Gastroesophageal sphincter (tissue), 4 donors: ENCODE data around the gene VSIG10. TPM values are rescaled to one million over a fixed set of nuclear protein-coding genes. Genes with fewer than 3 reads are reported as not detected.

Experiments
- ATAC-seq: fragments of 150-250 bp; one replicate; pipeline ENCODE4 v1.9.1; 2016; ENCODE audit warnings: mild to moderate bottlenecking, moderate library complexity
- H3K27ac ChIP-seq, 4 donors: fragments of 200-600 bp; sonication (generic) in 3 of 4; 1 replicate in 3 of 4; 2 replicates in 1 of 4; pipeline ENCODE4 v1.5.1; 2016 to 2019
- H3K27me3 ChIP-seq: fragments of 200-600 bp; sonication (generic); one replicate; pipeline ENCODE4 v1.5.1; 2019
- H3K36me3 ChIP-seq, 2 donors: fragments of 200-600 bp; sonication (generic); one replicate each; pipeline ENCODE4 v1.5.1; 2019; ENCODE audit warnings: control low read depth in 1 of 2
- H3K4me1 ChIP-seq, 3 donors: fragments of 200-600 bp; sonication (generic); 1 replicate in 2 of 3; 2 replicates in 1 of 3; pipeline ENCODE4 v1.5.1; 2016 to 2019; ENCODE audit warnings: control low read depth in 2 of 3
- H3K4me3 ChIP-seq, 2 donors: fragments of 200-600 bp; sonication (generic); one replicate each; pipeline ENCODE4 v1.5.1; 2019; ENCODE audit warnings: mild to moderate bottlenecking in 1 of 2, moderate library complexity in 1 of 2
- H3K9me3 ChIP-seq, 3 donors: fragments of 200-600 bp; sonication (generic); one replicate each; pipeline ENCODE4 v1.5.1; 2017 to 2019; ENCODE audit warnings: control low read depth in 2 of 3
- CTCF ChIP-seq, 4 experiments: fragments of 200-600 bp in 2 of 4; fragments of 450-650 bp in 2 of 4; sonication (generic) in 1 of 4; IDR thresholded peaks; one replicate each; pipeline ENCODE4 v1.5.1; 2017 to 2019; ENCODE audit warnings: antibody characterized with exemption in 4 of 4, mild to moderate bottlenecking in 2 of 4, moderate library complexity in 2 of 4
- EP300 ChIP-seq: sonication (generic); formaldehyde crosslinking; IDR thresholded peaks from one replicate; pipeline ENCODE4 v1.6.1; 2017; ENCODE audit warnings: antibody characterized with exemption, mild to moderate bottlenecking
- POLR2A ChIP-seq, 2 donors: fragments of 450-650 bp; IDR thresholded peaks; one replicate each; pipeline ENCODE4 v1.6.1; 2017; ENCODE audit warnings: antibody characterized with exemption in 2 of 2, mild to moderate bottlenecking in 2 of 2, moderate library complexity in 1 of 2
- POLR2AphosphoS5 ChIP-seq: sonication (generic); formaldehyde crosslinking; IDR thresholded peaks from one replicate; pipeline ENCODE4 v1.6.1; 2017; ENCODE audit warnings: antibody characterized with exemption
- WGBS, 2 donors: methylation state at CpG; one replicate each; pipeline ENCODE4 v1.1.5; 2018; ENCODE audit warnings: low coverage in 1 of 2; 5-methylcytosine and 5-hydroxymethylcytosine counted together
- total RNA-seq, 4 donors: library from RNA; depleted of rRNA; stranded (reverse); fragments of >200 nt; gene quantifications; one replicate each; pipeline ENCODE4 v1.1.0, GENCODE V29; 2016

Gene VSIG10
- 10 to 100 TPM; 14.7 to 24.6 (median 17.6) TPM for total RNA-seq

- no peaks in the 10 kb centered on the region for H3K27me3 ChIP-seq
- H3K27ac ChIP-seq = peak within 1 kb of the TSS; percentile 20 to 85 (median 77)
- no peaks in the 10 kb centered on the region for H3K36me3 ChIP-seq
- H3K4me3 ChIP-seq = peak within 1 kb of the TSS; percentile 61 to 64
- no CpG with 5 or more reads among the region's 75 CpGs for WGBS, 2 donors
- peak; percentile 97 for ATAC-seq
- H3K9me3 ChIP-seq = no peaks in the 10 kb centered on the region
- peaks cover 0 to 18% (median 0%) of the 10 kb centered on the region in 3 donors for H3K4me1 ChIP-seq
- TF ChIP-seq POLR2AphosphoS5 (peak; percentile 5), CTCF (IDR thresholded peaks at IDR 0.05) (peak in 1 of 4 experiments; percentile 2), EP300 (no peak), POLR2A (IDR thresholded peaks at IDR 0.05) (peak; percentile 53 to 67)
Observed at GRCh38 chr12:118103601-118104382, at the start of gene VSIG10. Gene VSIG10 (minus strand): TSS chr12:118104011. CDS start chr12:118103671, 340 bp downstream.

GRCh38 chr12:118151755-118152154 lies 47.9 kb upstream of the VSIG10 start:
- Histone ChIP-seq H3K9me3 (no peaks in the 10 kb centered on the region), H3K27ac (no peak overlapping the region), H3K4me1 (peaks cover 0 to 8% (median 0%) of the 10 kb centered on the region in 3 donors), H3K4me3 (no peak overlapping the region), H3K27me3 (no peaks in the 10 kb centered on the region), H3K36me3 (peaks cover 0 to 64% of the 10 kb centered on the region in 2 donors)
- no peak for TF ChIP-seq POLR2AphosphoS5
- no peak for TF ChIP-seq POLR2A (IDR thresholded peaks at IDR 0.05)
- no peak for TF ChIP-seq CTCF (IDR thresholded peaks at IDR 0.05)
- TF ChIP-seq EP300 = no peak
- no peak for ATAC-seq
- 32 to 77% methylated on average over 2 to 3 of the region's 5 CpGs for WGBS, 2 donors

GRCh38 chr12:118150625-118151024 lies 46.8 kb upstream of the VSIG10 start:
- no peaks in the 10 kb centered on the region for H3K9me3 ChIP-seq
- H3K27ac ChIP-seq = no peak overlapping the region
- 6 to 32% methylated on average over 2 to 7 of the region's 7 CpGs for WGBS, 2 donors
- TF ChIP-seq POLR2A (IDR thresholded peaks at IDR 0.05) (no peak), CTCF (IDR thresholded peaks at IDR 0.05) (no peak), POLR2AphosphoS5 (no peak), EP300 (no peak)
- peaks cover 0 to 8% (median 0%) of the 10 kb centered on the region in 3 donors for H3K4me1 ChIP-seq
- H3K4me3 ChIP-seq = no peak overlapping the region
- H3K36me3 ChIP-seq = peaks cover 0 to 66% of the 10 kb centered on the region in 2 donors
- H3K27me3 ChIP-seq = no peaks in the 10 kb centered on the region
- ATAC-seq = no peak

- Histone ChIP-seq H3K27ac (peak overlapping the region in 1 of 4 donors; percentile 4), H3K4me3 (no peak overlapping the region), H3K27me3 (no peaks in the 10 kb centered on the region), H3K36me3 (peaks cover 0 to 87% of the 10 kb centered on the region in 2 donors), H3K4me1 (peaks cover 0 to 14% (median 0%) of the 10 kb centered on the region in 3 donors), H3K9me3 (no peaks in the 10 kb centered on the region)
- WGBS, 2 donors = 91 to 100% methylated on average over 5 of the region's 5 CpGs
- TF ChIP-seq POLR2A (IDR thresholded peaks at IDR 0.05) (no peak), POLR2AphosphoS5 (no peak), CTCF (IDR thresholded peaks at IDR 0.05) (no peak), EP300 (no peak)
- no peak for ATAC-seq
Observed at GRCh38 chr12:118148287-118148686, 44.5 kb upstream of the VSIG10 start.

- H3K9me3 ChIP-seq = no peaks in the 10 kb centered on the region
- H3K36me3 ChIP-seq = peaks cover 0 to 94% of the 10 kb centered on the region in 2 donors
- H3K4me3 ChIP-seq = no peak overlapping the region
- 75 to 92% methylated on average over 3 to 7 of the region's 9 CpGs for WGBS, 2 donors
- TF ChIP-seq POLR2A (IDR thresholded peaks at IDR 0.05) (no peak), CTCF (IDR thresholded peaks at IDR 0.05) (no peak), POLR2AphosphoS5 (no peak), EP300 (no peak)
- H3K27ac ChIP-seq = peak overlapping the region in 1 of 4 donors; percentile 4
- no peak for ATAC-seq
- peaks cover 0 to 21% (median 0%) of the 10 kb centered on the region in 3 donors for H3K4me1 ChIP-seq
- no peaks in the 10 kb centered on the region for H3K27me3 ChIP-seq
Observed at GRCh38 chr12:118145798-118146156, 42.0 kb upstream of the VSIG10 start.
